Mesenteric fat pad (tissue), 1 donor: ENCODE results near the gene CDK1. TPM values are rescaled to one million over a fixed set of nuclear protein-coding genes. Genes with fewer than 3 reads are reported as not detected.
A peak's percentile ranks its signal among the peaks of the same experiment; 100 is the strongest.

Experiments used
- DNase-seq: peaks from one replicate; pipeline ENCODE4 v3.0.0-alpha.2; 2020; ENCODE audit warnings: low spot score
- long read RNA-seq: library from polyadenylated mRNA; unstranded; transcript quantifications from one replicate; pipeline ENCODE4 v2.0.0, GENCODE V29; 2020
- total RNA-seq: library from RNA; stranded (reverse); fragmentation: NEBNext Ultra II Directional; extraction: Animal tissue kit (Norgen Biotek cat#: 25700); gene quantifications from one replicate; pipeline ENCODE4 v1.2.1, GENCODE V29; 2021
- donor health status: DM: yes; HTN: yes; CAD: no.

Gene CDK1
- total RNA-seq: 0.45 TPM
- long read RNA-seq, partial matches to known transcripts: 0 of 2 reads
- long read RNA-seq, other reads (novel, unspliced or antisense): 1 of 2 reads

DNA sequence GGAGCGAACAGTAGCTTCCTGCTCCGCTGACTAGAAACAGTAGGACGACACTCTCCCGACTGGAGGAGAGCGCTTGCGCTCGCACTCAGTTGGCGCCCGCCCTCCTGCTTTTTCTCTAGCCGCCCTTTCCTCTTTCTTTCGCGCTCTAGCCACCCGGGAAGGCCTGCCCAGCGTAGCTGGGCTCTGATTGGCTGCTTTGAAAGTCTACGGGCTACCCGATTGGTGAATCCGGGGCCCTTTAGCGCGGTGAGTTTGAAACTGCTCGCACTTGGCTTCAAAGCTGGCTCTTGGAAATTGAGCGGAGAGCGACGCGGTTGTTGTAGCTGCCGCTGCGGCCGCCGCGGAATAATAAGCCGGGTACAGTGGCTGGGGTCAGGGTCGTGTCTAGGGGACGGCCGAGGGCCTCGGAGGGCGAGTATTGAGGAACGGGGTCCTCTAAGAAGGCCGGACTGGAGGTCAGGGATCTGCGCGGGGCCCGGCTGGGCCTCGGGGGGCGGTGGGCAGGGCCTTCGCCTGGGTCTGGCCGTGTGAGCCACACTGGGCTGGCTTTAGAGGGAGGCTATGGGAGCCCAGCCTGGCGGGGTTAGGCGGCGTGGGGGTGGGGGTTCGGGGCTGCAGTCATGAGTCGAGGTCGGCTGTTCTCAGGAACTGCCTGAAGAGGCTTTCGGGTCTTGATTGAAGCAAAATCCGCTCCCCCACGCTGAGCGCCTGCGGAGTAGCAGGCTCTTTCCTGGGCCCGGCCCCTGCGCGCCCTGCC, at the start of gene CDK1:
Gene CDK1, plus strand, starts transcription at position 265 of the 757 bp plus-strand sequence. CDS start 1,688 bp downstream, outside the sequence.
- peak; percentile 97 for DNase-seq

DNA sequence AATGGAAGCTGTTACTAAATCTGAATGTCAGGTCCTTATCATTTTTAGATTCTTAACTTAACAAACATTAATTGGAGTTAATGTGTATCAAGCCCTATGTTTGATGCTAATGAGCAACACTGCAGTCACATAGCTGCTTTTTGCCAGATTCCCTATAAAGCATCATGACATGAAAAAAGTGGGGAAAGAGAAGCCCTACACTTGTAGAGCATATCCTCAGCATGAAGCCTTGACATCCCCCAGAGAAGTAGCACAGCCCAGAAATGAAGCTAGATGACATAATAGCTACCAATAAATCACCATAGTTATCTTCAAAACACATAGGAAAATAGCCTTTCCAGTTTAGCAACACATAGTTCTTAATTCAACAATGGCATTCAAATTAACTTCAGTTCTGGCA, 49.2 kb upstream of the CDK1 start:
- no peak for DNase-seq

DNA sequence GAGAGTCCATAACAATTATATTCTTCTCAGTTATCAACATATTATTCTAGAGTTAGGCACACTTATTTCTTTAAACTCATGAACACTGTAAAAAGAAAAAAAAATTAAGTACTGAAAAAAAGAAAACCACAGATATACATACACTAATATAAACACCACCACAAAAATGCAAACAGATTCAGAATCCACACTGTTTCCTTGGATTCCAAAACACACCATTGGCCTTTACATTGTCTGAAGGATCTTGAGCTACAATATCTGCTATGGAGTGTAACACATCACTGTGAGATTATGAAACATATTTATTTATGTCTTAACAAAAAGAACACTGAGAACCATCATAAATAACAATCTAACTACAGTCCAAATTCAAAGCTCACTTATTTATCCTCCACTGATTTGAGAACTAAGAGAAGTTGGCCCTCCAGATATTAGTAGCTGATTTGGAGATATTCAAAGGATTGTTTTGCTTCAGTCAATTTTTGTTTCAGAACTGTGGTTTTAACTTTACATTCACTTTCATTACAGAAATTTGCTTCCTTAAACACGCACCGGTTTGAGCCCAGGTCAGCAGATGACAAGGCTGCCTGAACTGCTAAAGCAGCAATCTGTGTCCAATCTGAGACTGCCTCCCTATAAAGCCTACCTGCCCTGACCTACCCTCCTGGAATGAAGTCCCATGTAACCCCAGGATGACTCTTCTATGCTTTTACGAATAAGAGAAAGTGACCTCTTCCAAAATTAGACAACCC, 47.0 kb upstream of the CDK1 start:
- DNase-seq: no peak

DNA sequence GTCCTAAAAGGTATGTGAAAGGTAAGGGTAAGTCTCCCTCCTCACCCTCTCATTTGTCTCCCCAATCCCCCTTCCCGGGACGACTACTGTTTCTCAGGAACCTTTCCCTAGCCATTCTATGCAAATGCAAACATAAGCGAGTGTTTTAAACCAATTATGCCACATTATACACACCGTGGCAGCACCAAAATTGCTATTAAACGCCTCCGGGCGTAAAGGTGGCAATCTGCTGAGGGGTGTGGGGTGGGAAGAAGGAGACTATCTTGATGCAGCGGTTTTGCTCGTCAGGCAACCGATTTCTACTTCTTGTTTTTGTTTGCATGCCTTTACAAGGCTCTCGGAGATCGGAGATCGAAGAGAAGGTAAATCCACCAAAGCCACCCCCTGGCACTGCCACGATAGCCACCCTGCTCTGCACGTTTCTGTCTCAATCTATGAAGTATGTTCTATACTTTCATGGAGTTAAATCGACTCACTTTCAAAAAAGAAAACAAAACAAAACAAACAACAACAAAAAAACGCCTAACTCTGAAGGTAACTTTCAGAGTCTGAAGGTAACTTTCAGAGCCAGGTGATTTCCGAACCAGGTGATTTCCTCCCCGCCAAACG, 46.0 kb upstream of the CDK1 start:
- DNase-seq: no peak

DNA sequence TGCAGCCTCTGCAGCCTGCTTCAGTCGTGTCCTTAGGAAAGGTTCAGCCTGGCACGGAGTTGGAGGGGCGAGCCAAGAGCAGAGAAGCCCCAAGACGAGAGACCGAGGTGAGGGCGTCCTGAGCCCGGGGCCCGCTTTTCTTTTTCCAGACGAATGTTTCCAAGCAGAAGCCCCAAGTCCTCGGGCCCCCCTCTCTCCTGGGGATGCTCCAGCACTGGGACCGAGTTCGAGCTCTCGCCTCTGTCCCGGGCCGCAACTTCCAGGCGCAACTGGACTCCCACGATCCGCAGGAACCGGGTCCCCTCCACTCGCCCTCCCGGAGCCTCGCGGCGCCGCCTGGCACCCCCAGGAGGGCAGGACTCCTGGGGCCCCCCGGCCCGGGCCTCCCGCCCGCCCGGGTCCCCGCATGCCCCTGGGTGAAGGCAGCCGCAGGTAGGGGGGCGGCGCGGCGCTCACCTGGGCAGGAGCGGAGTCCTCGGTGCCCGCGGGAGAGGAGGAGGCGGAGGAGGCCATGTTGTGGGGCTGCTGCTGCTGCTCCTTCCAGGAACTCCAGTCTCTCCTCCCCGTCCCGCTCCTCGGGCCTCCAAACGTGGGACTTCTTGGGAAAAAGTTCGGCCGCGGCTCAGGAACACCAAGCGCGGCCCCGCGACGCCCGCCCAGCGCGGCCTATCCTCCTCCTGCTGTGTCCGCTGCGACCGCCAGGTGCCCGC, 45.3 kb upstream of the CDK1 start:
- DNase-seq: no peak

DNA sequence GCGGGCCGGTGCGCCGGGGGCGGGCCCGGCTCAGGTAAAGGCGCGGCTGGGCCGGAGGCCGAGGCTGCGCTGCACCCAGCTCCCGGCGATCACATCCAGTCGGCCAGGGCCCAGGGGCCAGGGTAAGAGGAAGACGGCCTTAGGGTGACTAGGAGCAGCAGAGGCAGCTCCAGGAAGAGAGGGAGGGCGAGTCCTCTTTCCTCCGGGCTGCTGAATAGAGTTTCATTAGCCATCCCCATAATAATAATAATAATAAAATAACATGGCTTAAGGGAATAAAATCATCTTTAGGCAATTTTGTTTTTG, 44.8 kb upstream of the CDK1 start:
- no peak for DNase-seq

DNA sequence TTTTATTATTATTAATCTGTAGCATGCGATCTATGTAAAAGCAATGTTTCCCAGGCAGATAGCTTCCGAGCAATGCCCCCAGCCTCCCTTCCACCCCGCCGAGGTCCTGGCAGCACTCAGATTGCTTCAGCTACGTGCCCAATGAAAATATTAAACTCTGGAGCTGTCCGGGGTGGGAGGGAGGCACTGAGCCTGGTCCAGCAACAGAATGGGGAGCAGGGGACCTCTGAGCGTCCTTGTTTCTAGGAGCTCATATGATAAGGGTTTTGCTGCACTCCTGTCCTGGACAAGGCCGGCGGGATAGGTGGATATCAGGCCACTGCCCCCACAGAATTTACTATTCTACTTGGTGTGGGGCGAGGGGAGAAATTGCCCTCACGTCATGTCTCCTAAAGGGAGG, 44.5 kb upstream of the CDK1 start:
- no peak for DNase-seq

DNA sequence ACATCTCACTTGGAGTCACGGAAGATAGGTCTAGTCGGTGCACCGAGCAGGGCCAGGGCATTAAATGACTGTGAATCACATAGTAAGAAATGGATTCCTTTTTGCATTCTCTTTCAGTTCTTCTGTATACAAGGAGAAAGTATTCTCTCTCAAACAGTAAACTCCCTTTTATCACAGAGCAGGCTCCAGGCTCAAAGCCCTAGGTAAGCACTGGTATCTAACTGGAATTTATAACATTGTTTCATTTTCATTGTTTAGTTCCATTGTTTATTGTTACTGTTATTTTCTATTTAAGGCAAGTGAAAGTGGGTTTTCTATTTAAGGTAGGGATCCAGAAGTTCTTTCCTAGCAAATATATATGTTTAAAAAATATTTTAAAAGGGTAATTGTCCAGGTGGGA, 44.1 kb upstream of the CDK1 start:
- no peak for DNase-seq

DNA sequence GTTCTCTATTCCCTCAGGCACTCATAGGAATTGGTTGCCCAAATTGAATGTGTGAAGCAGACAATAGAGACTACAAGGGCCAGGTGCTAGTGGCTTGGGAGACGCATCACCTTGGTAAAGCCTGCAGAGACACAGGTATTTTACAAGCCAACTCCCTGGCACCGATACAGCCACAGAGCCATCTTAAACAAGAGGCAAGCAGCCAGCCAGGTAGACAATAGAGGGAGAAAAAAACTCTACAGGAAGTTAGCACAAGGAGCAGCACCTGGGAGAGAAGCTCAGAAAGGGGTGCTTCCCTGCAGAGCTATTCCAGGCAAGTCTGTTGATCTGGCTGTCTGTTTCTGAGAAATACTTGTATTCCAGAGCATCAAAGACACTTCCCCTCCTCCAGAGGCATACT, 43.0 kb upstream of the CDK1 start:
- DNase-seq: no peak

DNA sequence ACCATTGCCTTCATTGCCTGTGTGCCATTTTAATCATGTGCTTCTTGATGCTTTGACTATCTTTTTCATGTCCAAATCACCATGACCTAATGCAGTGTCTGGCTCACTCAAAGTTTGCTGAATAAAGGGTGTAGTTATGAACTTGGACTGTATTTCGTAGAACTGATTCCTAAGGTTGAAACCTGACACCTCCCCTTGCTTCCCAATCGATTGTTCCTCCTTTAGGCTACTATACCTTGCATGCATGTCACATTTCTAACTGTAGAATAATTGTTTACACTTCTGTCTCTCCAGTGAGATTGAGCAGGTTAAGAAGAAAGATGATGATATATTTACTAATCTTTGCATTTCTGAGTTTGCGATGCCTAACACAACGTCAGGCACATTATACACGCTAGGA, 41.0 kb upstream of the CDK1 start:
- DNase-seq: no peak

DNA sequence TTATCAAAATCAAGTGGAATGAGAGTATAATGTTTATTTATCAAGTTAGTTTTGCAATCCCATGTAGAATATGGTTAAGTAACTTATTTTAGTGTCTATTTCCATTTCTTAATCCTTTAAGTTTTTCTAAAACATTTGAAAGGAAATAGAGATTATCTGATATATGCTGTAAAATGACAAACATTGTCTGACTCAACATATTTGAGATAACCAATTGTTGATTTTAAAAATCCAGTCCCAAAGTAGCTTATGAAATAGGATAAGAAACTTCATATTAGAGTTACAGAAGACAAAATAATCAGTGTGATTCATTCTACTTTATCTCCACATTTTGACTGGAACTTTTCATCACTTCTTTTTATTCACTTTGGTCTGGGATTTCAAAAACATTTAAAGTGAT, 38.7 kb upstream of the CDK1 start:
- DNase-seq: no peak

DNA sequence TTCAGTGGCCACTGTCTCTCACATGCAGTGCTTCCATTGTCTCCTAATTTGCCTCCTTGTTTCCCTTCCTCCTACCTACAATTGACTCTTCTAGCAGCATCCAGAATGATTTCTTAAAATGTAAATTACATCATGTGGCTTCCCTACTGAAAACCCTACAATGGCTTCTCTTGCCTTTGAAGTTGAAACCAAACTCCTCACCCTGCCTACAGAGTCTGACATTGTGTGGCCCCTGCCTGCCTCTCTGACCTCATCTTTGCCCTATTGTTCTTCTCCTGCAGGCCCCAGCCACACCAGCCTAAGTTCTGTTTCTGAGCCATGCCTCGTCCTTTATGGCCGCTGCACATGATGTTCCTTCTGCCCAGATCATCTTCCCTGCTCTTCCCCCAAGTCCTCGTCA, 35.8 kb upstream of the CDK1 start:
- no peak for DNase-seq

DNA sequence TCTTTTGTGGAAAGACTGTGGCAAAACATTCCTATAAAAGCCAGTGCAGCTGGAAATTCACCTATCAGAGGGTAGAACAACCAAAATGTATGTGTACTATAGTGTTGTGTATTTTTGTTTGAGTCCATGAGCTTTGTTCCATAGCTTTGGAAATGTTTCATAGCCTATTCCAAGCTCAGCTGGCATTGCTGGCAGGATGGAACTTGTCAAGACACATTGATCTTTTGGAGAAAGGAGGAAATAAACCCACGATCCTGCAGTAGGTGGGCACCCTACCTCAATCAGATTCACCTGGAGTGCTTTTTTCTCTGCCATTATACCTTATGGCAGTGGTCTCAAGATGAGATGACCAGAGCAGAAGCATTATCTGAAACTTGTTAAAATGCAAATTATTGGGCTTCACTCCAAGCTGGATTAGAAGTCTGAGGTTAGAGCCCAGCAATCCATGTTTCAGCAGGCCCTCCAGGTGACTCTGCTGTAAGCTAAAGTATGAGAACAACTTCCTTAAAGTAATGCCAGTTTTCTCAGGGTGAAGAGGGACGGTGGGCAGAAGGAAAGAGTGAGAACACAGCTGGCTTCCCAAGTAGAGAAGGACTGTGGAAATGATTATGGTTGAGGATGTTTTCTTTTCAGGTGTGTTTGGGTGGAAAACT, 30.3 kb upstream of the CDK1 start:
- DNase-seq: no peak

DNA sequence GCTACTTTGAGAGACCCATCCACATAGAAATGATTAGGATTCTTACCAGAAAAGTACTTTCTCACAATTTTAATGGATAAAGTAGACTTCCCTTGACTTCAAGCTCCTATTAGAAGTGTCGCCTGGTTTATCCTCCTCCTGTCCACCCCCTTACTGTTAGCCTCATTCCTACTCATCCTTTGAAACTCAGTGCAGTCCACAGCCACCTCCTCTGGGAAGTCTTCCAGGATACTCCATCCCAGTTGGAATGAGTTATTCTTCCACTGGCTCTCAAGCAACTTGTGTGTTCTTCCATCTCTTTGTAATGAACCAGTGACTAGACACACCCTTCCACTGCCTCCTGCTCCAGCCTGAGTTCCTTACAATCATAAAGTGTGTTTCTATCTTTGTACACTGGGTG, 25.1 kb upstream of the CDK1 start:
- no peak for DNase-seq

DNA sequence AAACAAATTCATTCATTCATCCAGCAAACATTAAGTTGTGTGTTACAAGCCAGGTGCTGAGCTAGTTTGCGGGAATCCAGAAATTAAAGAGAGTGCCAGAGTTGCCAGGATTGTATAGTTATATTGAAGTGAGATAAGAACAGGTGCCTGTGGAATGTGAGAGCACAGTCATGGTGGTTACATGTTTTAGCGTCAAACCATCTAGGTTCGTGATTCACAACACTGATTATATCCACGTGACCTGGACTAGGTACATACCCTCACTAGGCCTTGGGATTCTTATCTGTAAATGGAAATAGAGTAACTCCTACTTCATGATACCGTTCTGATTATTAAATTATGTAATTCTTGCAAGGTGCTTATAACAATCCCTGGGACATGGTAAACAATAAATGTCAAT, 24.5 kb upstream of the CDK1 start:
- no peak for DNase-seq

DNA sequence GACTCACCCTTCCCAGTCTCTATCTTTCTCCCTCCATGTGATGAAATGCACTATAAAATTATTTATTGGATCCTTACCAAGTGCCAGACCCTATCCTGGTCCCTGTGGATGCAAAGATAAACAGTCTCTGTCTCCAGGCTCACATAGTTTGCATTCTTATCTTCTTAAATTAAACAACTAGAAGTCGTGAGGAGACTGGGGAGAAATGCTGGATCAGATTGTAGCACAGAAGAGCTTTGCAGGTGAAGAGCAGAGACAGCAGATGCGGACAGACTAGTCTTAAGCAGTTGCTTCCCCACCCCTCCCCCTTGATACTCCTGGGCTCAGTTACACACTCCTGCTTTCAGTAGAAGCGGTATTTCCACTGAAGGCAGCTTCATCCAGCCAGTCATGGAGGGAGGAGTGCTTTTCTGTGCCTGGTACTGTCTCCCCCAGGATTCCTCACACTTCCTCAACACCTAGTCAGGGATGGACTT, 20.8 kb upstream of the CDK1 start:
- DNase-seq: no peak

DNA sequence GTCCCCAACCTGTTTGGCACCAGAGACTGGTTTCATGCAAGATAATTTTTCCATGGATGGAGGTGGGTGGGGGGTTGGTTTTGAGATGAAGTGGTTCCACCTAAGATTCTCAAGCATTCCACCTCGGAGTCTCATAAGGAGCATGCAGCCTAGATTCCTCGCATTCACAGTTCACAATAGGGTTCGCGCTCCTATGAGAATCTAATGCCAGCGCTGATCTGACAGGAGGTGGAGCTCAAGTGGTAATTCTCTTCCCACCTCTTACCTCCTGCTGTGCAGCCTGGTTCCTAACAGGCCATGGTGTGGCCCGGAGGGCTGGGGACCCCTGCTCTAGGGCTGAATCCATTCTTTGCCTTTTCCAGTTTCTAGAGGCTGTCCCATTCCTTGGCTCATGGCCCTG, 19.1 kb upstream of the CDK1 start:
- no peak for DNase-seq

DNA sequence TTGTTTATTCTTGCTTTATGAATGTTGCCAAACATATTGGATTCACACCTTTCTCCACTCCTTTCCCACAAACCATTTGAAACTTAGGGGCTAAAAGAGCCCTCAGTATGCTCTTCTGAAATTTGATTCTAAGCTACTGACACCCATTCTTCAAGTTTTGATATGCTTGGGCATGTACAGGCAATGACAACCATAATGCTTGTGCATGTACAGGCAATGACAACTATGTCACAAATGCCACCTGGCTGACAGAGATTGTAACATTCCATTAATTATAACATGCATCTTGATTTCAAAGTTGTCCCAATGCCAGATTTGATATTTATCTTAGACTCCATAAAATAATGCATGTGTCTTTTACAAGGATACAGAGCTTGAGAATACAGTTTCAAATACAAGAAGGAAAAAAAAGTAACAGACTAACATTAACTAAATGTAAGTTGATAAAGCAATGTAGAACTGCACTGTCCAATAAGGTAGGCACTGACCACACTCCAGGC, 17.5 kb upstream of the CDK1 start:
- DNase-seq: no peak

DNA sequence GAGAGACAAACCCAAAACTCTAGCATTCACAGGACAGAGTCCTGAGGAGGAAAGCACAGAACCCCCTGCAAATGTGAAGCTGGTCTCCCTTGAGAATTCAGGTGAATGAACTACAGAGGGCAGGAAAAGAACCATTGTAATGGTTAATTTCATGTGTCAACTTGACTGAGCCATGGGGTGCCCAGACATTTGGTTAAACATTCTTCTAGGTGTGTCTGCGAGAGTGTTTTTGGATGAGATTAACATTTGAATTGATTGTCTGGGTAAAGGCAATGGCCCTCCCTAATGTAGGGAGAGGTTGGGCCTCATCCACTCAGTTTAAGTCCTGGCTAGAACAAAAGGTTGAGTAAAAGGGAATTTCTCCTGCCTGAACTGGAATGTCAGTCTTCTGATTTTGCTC, 15.7 kb upstream of the CDK1 start:
- DNase-seq: no peak

DNA sequence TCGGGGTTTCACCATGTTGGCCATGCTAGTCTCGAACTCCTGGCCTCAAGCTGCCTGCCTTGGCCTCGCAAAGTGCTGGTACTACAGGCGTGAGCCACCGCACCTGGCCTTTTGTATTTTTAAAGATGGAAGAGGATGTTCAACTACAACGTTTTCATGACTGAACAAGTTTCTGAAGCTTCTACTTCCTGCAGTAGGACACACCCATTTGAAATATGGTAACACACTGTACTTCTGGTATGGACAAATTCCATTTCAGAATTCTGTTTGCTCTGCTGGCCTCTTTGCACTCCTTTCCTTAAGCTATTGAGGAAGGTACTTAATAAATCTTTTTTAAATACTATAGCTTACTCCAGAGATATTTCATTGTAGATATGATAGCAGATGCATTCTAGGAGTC, 10.9 kb upstream of the CDK1 start:
- no peak for DNase-seq

DNA sequence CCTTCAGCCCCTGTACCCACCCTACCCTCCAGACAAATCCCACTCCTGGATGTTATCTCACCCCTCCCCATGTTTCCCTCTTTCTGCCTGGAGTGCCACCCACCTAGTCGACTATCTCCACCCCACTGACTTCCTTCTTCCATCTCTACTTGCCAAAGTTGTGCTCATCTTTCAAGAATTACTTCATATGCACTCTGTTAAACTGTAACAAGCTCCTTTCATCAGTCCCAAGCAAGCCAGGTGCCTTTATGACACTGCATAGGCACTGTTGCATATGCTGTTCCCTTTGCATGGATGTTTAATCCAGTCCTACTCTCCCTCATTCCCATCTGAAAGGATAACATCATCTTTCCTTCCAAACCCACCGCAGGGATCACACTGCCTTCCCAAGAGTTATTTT, 8.9 kb upstream of the CDK1 start:
- no peak for DNase-seq
